RWPE2 (cell line): Measurements from ENCODE around the gene PARP11.

ENCODE experiments used
- ATAC-seq: fragments of 200-7000 bp; cut with Tn5 transposase; 3 replicates; pipeline ENCODE4 v1.9.1; 2021; ENCODE audit warnings: low read depth
- DNase-seq: peaks from one replicate; pipeline ENCODE4 v3.0.0-alpha.2; 2020; ENCODE audit warnings: low spot score
- H3K27ac ChIP-seq: fragments of 450-650 bp; 2 replicates; pipeline ENCODE4 v1.5.1; 2017; ENCODE audit warnings: mild to moderate bottlenecking; ENCODE audit not compliant: poor library complexity, severe bottlenecking
- H3K27me3 ChIP-seq: fragments of 250-450 bp; sonication (Bioruptor Pico); 2 replicates; pipeline ENCODE4 v1.5.1; 2021; ENCODE audit warnings: mild to moderate bottlenecking, moderate library complexity; ENCODE audit not compliant: insufficient read depth, poor library complexity, severe bottlenecking
- H3K36me3 ChIP-seq: fragments of 250-450 bp; sonication (Bioruptor Pico); 2 replicates; pipeline ENCODE4 v1.5.1; 2020; ENCODE audit warnings: low read depth, mild to moderate bottlenecking, moderate library complexity
- H3K4me1 ChIP-seq: fragments of 250-450 bp; sonication (Bioruptor Pico); 2 replicates; pipeline ENCODE4 v1.5.1; 2021; ENCODE audit warnings: mild to moderate bottlenecking, moderate library complexity; ENCODE audit not compliant: insufficient read depth, poor library complexity, severe bottlenecking
- H3K4me3 ChIP-seq: fragments of 250-450 bp; sonication (Bioruptor Pico); 2 replicates; pipeline ENCODE4 v1.5.1; 2021; ENCODE audit warnings: mild to moderate bottlenecking, moderate library complexity; ENCODE audit not compliant: severe bottlenecking
- H3K9me3 ChIP-seq: fragments of 250-450 bp; sonication (Bioruptor Pico); 2 replicates; pipeline ENCODE4 v1.5.1; 2021; ENCODE audit warnings: mild to moderate bottlenecking, moderate library complexity; ENCODE audit not compliant: severe bottlenecking
- TF ChIP-seq, protein P1 (sequence below): fragments of 450-650 bp; IDR thresholded peaks from one replicate; pipeline ENCODE4 v1.5.1; 2017; ENCODE audit warnings: mild to moderate bottlenecking, moderate library complexity; ENCODE audit not compliant: poor library complexity, severe bottlenecking

Gene PARP11

GRCh38 chr12:3881281-3881950 lies 8.2 kb upstream of the PARP11 start:
- H3K4me1 ChIP-seq: peaks cover 6% of the 10 kb centered on the region
- no peaks in the 10 kb centered on the region for H3K36me3 ChIP-seq
- DNase-seq: no peak
- H3K27me3 ChIP-seq: no peaks in the 10 kb centered on the region
- TF ChIP-seq, protein P1, sequence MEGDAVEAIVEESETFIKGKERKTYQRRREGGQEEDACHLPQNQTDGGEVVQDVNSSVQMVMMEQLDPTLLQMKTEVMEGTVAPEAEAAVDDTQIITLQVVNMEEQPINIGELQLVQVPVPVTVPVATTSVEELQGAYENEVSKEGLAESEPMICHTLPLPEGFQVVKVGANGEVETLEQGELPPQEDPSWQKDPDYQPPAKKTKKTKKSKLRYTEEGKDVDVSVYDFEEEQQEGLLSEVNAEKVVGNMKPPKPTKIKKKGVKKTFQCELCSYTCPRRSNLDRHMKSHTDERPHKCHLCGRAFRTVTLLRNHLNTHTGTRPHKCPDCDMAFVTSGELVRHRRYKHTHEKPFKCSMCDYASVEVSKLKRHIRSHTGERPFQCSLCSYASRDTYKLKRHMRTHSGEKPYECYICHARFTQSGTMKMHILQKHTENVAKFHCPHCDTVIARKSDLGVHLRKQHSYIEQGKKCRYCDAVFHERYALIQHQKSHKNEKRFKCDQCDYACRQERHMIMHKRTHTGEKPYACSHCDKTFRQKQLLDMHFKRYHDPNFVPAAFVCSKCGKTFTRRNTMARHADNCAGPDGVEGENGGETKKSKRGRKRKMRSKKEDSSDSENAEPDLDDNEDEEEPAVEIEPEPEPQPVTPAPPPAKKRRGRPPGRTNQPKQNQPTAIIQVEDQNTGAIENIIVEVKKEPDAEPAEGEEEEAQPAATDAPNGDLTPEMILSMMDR: no peak
- H3K9me3 ChIP-seq: no peaks in the 10 kb centered on the region
- ATAC-seq: no peak
- H3K4me3 ChIP-seq: no peak overlapping the region
- no peak overlapping the region for H3K27ac ChIP-seq

DNA sequence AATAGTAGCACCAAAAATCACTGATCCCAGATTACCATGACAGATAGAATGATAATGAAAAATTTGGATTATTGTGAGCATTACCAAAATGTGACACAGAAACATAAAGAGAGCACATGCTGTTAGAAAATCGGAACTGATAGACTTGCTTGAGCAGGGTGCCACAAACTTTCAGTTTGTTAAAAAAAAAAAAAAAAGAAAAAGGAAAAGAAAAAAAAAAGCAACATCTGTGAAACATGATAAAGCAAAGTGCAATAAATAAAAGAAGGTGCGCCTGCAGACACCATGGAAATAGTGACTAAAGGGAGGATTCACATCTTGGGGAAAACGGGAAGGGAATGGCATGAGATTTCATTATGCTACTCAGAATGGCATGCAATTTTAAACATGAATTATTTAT lies 6.6 kb upstream of the PARP11 start:
- Histone ChIP-seq H3K27me3 (no peaks in the 10 kb centered on the region), H3K9me3 (no peaks in the 10 kb centered on the region), H3K4me3 (no peak overlapping the region), H3K27ac (no peak overlapping the region), H3K36me3 (no peaks in the 10 kb centered on the region), H3K4me1 (no peaks in the 10 kb centered on the region)
- TF ChIP-seq, protein P1: no peak
- DNase-seq: no peak
- no peak for ATAC-seq

GRCh38 chr12:3871356-3871755 lies 1.8 kb downstream of the PARP11 start:
- no peaks in the 10 kb centered on the region for H3K36me3 ChIP-seq
- no peaks in the 10 kb centered on the region for H3K9me3 ChIP-seq
- DNase-seq: no peak
- ATAC-seq: no peak
- H3K27me3 ChIP-seq: no peaks in the 10 kb centered on the region
- no peak overlapping the region for H3K4me3 ChIP-seq
- H3K4me1 ChIP-seq: peaks cover 9% of the 10 kb centered on the region
- H3K27ac ChIP-seq: no peak overlapping the region
- TF ChIP-seq, protein P1: no peak

- TF ChIP-seq, protein P1: no peak
- peaks cover 8% of the 10 kb centered on the region for H3K9me3 ChIP-seq
- H3K36me3 ChIP-seq: no peaks in the 10 kb centered on the region
- H3K27me3 ChIP-seq: no peaks in the 10 kb centered on the region
- H3K4me1 ChIP-seq: peaks cover 9% of the 10 kb centered on the region
- H3K4me3 ChIP-seq: no peak overlapping the region
- no peak for DNase-seq
- no peak overlapping the region for H3K27ac ChIP-seq
- no peak for ATAC-seq
Measured at GRCh38 chr12:3869865-3870264, 3.3 kb downstream of the PARP11 start.

- DNase-seq: no peak
- Histone ChIP-seq H3K27me3 (no peaks in the 10 kb centered on the region), H3K36me3 (no peaks in the 10 kb centered on the region), H3K4me1 (peaks cover 9% of the 10 kb centered on the region), H3K4me3 (no peak overlapping the region), H3K9me3 (peaks cover 8% of the 10 kb centered on the region), H3K27ac (no peak overlapping the region)
- TF ChIP-seq, protein P1: no peak
- no peak for ATAC-seq
Measured at GRCh38 chr12:3869433-3869832, 3.8 kb downstream of the PARP11 start.
